GM10266 (cell line): ENCODE measurements around the gene PLD4.
A peak's percentile ranks its signal among the peaks of the same experiment; 100 is the strongest.
"Not testable (repeated sequence)": the region's sequence is repeated elsewhere in the genome, so short reads cannot be mapped to it uniquely, and the experiment has no call there.

ENCODE experiments used
- DNase-seq: peaks from one replicate; pipeline ENCODE4 v3.0.0; 2012; ENCODE audit errors: extremely low spot score
- TF ChIP-seq, protein P1 (sequence below): IDR thresholded peaks from 2 replicates; pipeline ENCODE4 v1.5.1; 2012; ENCODE audit warnings: mild to moderate bottlenecking, low read depth; ENCODE audit not compliant: control insufficient read depth, insufficient read depth; ENCODE audit errors: missing control alignments

Gene PLD4

GRCh38 chr14:104897330-104898194, 27.1 kb upstream of the PLD4 start:
- DNase-seq, result peak; percentile 16
- TF ChIP-seq, protein P1, sequence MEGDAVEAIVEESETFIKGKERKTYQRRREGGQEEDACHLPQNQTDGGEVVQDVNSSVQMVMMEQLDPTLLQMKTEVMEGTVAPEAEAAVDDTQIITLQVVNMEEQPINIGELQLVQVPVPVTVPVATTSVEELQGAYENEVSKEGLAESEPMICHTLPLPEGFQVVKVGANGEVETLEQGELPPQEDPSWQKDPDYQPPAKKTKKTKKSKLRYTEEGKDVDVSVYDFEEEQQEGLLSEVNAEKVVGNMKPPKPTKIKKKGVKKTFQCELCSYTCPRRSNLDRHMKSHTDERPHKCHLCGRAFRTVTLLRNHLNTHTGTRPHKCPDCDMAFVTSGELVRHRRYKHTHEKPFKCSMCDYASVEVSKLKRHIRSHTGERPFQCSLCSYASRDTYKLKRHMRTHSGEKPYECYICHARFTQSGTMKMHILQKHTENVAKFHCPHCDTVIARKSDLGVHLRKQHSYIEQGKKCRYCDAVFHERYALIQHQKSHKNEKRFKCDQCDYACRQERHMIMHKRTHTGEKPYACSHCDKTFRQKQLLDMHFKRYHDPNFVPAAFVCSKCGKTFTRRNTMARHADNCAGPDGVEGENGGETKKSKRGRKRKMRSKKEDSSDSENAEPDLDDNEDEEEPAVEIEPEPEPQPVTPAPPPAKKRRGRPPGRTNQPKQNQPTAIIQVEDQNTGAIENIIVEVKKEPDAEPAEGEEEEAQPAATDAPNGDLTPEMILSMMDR, result no peak

DNA sequence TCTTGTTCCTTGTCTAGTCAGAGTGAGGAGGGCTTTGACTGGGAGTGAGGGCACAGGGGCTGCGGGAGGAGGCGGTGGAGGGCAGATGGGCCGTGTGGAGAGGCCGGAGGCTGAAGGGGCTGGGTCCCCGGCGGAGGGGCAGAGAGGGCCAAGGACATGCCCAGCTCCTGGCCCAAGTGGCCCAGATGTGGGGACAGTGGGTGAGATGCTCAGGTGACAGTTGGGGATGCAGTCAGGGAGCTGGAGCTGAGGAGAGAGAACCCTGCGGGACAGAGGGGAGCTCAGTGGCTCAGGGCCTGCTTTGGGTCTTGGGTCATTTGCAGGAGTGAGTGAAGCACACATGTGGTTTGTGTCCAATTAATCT, 26.5 kb upstream of the PLD4 start:
- no peak for DNase-seq
- TF ChIP-seq, protein P1, result no peak

DNA sequence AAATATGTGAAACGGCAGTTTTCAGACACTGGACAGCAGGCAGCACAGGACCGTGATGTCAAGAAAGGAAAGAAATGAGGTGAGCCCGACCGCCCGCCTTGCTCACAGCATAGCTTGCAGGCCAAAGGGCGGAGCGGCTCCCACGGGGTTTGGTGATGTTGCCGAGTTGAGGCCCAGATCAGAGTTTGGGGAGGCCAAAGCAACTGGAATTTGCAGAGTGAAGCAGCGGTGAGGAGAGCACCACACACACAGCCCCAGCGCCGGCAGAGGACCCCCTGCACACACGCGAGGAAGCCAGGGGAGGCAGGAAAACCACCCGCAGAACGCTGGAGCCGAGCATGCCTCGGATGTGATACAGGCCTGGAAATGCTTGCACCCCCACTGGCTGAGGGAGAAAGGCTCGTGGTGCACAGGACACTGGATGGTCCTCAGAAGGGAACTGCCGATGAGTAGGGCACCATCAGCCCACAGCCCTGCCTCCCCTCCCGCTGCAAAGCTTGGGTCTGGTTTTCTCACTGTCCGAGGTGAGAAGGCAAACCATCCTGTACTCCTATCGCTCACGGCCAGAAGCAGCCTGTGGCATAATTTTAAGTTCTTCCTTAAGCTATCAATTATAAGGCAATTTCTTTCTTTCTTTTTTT, 25.7 kb upstream of the PLD4 start:
- peak; percentile 5 for DNase-seq

GRCh38 chr14:104899781-104900180, 24.9 kb upstream of the PLD4 start:
- no peak for DNase-seq
- TF ChIP-seq, protein P1, result no peak

More for the DNA sequence above, 25.7 kb upstream of the PLD4 start:
- TF ChIP-seq, protein P1, result no peak

DNA sequence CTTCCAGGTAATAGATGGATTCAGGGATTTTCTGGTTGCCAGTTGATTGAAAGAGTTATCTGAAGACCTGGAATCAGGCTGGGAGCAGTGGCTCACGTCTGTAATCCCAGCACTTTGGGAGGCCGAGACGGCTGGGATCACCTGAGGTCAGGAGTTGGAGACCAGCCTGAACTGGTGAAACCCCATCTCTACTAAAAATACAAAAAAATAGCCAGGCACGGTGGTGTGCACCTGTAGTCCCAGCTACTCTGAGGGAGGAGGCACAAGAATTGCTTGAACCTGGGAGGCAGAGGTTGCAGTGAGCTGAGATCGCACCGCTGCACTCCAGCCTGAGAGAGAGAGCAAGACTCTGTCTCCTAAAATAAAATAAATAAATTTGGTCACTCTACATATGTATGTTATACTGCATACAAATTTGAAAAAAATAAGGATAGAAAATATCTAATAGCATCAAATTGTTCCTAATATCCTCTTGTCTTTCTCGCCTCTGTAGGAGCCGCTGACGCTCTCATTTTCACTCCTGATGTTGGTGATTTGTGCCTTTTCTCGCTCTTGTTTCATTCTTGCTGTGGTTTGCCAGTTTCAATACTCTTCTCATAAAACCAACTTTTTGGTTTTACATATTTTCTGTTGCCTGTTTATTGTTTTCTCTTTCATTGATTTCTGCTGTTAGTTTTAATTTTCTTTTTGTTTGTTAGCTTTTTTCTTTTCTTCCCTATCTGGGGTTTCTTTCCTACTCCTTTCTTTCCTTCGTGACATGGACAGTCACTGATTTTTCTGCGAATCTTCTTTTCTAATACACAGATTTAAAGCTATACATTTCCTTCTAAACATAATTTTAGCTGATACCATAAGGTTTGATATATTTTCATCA, 23.8 kb upstream of the PLD4 start:
- TF ChIP-seq, protein P1, result no peak
- DNase-seq, result peak; percentile 17

GRCh38 chr14:104903990-104904389, 20.7 kb upstream of the PLD4 start:
- no peak for DNase-seq
- TF ChIP-seq, protein P1, result no peak

DNA sequence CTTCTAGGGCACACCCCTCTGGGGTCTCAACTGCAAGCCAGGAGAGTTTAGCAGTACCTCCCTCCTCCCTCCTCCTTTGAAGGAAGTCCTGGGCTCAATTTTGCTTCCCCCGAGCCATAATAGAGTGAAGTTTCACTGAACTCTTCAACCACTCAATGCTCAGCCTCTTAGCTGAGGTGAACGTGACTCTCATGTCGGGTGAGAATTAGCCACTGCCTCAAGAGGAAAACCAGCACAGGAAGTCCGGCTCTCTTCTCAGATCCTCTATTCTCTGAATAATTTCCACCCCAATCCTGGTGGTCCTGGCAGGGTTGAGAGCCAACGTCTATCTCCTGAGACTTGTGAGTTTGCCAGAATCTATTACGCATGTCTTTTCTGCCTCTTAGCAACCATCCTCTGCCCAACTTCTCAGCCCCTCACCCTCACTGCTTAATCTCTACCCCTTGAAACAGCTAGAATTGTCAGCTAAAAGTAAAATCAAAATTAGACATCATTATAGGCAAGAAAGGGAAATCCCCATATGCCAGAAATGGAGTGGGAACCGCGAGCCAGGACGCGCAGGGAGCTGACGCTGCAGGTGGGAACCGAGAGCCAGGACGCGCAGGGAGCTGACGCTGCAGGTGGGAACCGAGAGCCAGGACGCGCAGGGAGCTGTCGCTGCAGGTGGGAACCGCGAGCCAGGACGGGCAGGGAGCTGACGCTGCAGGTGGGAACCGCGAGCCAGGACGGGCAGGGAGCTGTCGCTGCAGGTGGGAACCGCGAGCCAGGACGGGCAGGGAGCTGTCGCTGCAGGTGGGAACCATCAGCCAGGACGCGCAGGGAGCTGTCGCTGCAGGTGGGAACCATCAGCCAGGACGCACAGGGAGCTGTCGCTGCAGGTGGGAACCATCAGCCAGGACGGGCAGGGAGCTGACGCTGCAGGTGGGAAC, 19.8 kb upstream of the PLD4 start:
- not testable (repeated sequence) for DNase-seq

DNA sequence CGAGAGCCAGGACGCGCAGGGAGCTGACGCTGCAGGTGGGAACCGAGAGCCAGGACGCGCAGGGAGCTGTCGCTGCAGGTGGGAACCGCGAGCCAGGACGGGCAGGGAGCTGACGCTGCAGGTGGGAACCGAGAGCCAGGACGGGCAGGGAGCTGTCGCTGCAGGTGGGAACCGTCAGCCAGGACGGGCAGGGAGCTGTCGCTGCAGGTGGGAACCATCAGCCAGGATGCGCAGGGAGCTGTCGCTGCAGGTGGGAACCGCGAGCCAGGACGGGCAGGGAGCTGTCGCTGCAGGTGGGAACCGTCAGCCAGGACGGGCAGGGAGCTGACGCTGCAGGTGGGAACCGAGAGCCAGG, 19.1 kb upstream of the PLD4 start:
- DNase-seq, result not testable (repeated sequence)
